ENCODE measurements around the gene PLXNB2. TPM values are rescaled to one million over a fixed set of nuclear protein-coding genes. Genes with fewer than 3 reads are reported as not detected.

PLXNB2 gene
- polyA plus RNA-seq, 3 donors: 38.2 to 368 (median 70.5) TPM

DNA sequence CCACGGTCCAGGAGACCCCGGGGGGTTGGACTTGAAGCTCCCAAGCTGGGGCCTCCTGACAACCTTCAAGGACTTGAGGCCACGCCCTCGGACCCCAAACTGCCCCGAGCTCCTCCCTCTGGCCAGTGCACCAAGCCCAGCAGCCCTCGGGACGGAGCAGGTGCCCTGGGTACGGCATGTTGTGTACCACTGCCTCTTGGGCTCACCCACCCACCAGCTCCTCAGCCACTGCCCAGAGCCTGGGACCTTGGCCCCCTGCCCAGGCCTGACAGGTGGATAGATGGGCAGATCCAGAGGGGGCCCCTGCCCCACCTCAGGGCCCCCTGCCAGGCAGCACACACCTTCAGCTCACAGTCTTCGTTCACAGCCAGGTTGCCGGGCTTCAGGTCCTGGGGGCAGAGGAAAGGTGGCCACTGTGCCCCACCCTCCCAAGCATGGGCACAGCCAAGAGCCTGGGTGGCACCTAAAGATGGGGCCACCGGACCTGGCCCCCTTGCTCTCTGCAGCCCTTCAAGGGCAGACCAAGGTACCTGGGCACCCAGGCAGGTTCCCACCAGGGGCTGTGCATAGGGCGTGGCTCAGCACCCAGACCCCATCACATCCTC is 51.1 kb downstream of the PLXNB2 start:
- Histone ChIP-seq H3K4me2 (replicated peaks; ENCODE audit: extremely low read depth, low read length, poor library complexity, severe bottlenecking) (no peak overlapping the region), H3K36me3 (replicated peaks in 1 of 2; ENCODE audit: control insufficient read depth in 1 of 2, insufficient read depth in 2 of 2, low read length in 2 of 2) (no peaks in the 10 kb centered on the region), H3K27me3 (ENCODE audit: control insufficient read depth in 2 of 2, insufficient read depth in 2 of 2, low read length in 2 of 2) (peaks cover 3 to 16% of the 10 kb centered on the region in 2 donors), H2AFZ (ENCODE audit: insufficient read depth, low read depth, low read length, poor library complexity, severe bottlenecking) (no peak overlapping the region), H3K4me3 (replicated peaks in 1 of 3; ENCODE audit: low read depth in 2 of 3, low read length in 3 of 3) (no peak overlapping the region), H4K20me1 (ENCODE audit: insufficient read depth, low read length) (peaks cover 5% of the 10 kb centered on the region), H3K79me2 (ENCODE audit: insufficient read depth, low read length) (no peaks in the 10 kb centered on the region), H3K9ac (ENCODE audit: insufficient read depth, low read length, poor library complexity, severe bottlenecking) (no peak overlapping the region), H3K9me3 (replicated peaks in 1 of 2; ENCODE audit: control insufficient read depth in 1 of 2, insufficient read depth in 1 of 2, low read length in 2 of 2) (no peaks in the 10 kb centered on the region), H3K4me1 (ENCODE audit: control insufficient read depth in 1 of 2, insufficient read depth in 2 of 2, low read length in 2 of 2) (peaks cover 10 to 18% of the 10 kb centered on the region in 2 donors), H3K27ac (ENCODE audit: low read depth in 1 of 2, low read length in 2 of 2) (no peak overlapping the region)
- TF ChIP-seq, protein P1, sequence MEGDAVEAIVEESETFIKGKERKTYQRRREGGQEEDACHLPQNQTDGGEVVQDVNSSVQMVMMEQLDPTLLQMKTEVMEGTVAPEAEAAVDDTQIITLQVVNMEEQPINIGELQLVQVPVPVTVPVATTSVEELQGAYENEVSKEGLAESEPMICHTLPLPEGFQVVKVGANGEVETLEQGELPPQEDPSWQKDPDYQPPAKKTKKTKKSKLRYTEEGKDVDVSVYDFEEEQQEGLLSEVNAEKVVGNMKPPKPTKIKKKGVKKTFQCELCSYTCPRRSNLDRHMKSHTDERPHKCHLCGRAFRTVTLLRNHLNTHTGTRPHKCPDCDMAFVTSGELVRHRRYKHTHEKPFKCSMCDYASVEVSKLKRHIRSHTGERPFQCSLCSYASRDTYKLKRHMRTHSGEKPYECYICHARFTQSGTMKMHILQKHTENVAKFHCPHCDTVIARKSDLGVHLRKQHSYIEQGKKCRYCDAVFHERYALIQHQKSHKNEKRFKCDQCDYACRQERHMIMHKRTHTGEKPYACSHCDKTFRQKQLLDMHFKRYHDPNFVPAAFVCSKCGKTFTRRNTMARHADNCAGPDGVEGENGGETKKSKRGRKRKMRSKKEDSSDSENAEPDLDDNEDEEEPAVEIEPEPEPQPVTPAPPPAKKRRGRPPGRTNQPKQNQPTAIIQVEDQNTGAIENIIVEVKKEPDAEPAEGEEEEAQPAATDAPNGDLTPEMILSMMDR (IDR thresholded peaks at IDR 0.05): no peak
- Mint-ChIP-seq H3K27me3 (ENCODE audit: low read depth in 3 of 3) (peaks cover 15 to 25% (median 16%) of the 10 kb centered on the region in 3 donors), H3K4me1 (peaks cover 7% of the 10 kb centered on the region), H3K27ac (no peak overlapping the region), H3K4me3 (no peak overlapping the region), H3K36me3 (no peaks in the 10 kb centered on the region), H3K9me3 (no peaks in the 10 kb centered on the region)
- no peak for DNase-seq
- intact Hi-C loops (cut with micrococcal nuclease): no loop called here
- 97% methylated on average over 11 of the region's 12 CpGs for WGBS (ENCODE audit: insufficient coverage)

DNA sequence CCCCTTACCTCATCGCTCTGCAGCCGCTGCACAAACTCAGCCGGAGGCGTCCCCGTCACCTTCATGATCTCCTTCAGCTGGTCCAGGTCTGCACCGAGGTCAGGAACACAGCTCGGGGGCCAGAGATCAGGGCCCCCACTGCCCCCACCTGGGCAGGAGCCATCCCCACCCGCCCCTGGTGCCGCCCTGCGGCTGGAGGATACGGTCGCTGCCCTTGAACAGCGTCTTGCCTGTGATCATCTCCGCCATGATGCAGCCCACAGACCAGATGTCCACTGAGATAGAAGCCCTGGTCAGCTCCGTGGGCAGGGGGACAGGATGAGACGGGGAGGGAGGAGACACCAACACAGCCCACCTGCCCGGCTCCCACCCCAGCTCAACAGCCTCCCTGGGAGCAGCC is 51.8 kb downstream of the PLXNB2 start:
- TF ChIP-seq, protein P1 (IDR thresholded peaks at IDR 0.05): no peak
- no peaks in the 10 kb centered on the region for H3K79me2 ChIP-seq (ENCODE audit: insufficient read depth, low read length)
- H3K4me3 Mint-ChIP-seq: no peak overlapping the region
- H3K4me1 Mint-ChIP-seq: peaks cover 7% of the 10 kb centered on the region
- H4K20me1 ChIP-seq (ENCODE audit: insufficient read depth, low read length): peaks cover 5% of the 10 kb centered on the region
- H2AFZ ChIP-seq (ENCODE audit: insufficient read depth, low read depth, low read length, poor library complexity, severe bottlenecking): no peak overlapping the region
- no peaks in the 10 kb centered on the region for H3K9me3 ChIP-seq (replicated peaks in 1 of 2; ENCODE audit: control insufficient read depth in 1 of 2, insufficient read depth in 1 of 2, low read length in 2 of 2)
- no peak overlapping the region for H3K4me2 ChIP-seq (replicated peaks; ENCODE audit: extremely low read depth, low read length, poor library complexity, severe bottlenecking)
- H3K27me3 ChIP-seq (ENCODE audit: control insufficient read depth in 2 of 2, insufficient read depth in 2 of 2, low read length in 2 of 2): peaks cover 1 to 12% of the 10 kb centered on the region in 2 donors
- H3K9ac ChIP-seq (ENCODE audit: insufficient read depth, low read length, poor library complexity, severe bottlenecking): no peak overlapping the region
- no peaks in the 10 kb centered on the region for H3K36me3 ChIP-seq (replicated peaks in 1 of 2; ENCODE audit: control insufficient read depth in 1 of 2, insufficient read depth in 2 of 2, low read length in 2 of 2)
- no peak overlapping the region for H3K4me3 ChIP-seq (replicated peaks in 1 of 3; ENCODE audit: low read depth in 2 of 3, low read length in 3 of 3)
- DNase-seq: no peak
- intact Hi-C loops (cut with micrococcal nuclease): no loop called here
- no peaks in the 10 kb centered on the region for H3K36me3 Mint-ChIP-seq
- peaks cover 14 to 20% (median 14%) of the 10 kb centered on the region in 3 donors for H3K27me3 Mint-ChIP-seq (ENCODE audit: low read depth in 3 of 3)
- H3K9me3 Mint-ChIP-seq: no peaks in the 10 kb centered on the region
- no peak overlapping the region for H3K27ac Mint-ChIP-seq
- H3K27ac ChIP-seq (ENCODE audit: low read depth in 1 of 2, low read length in 2 of 2): no peak overlapping the region
- H3K4me1 ChIP-seq (ENCODE audit: control insufficient read depth in 1 of 2, insufficient read depth in 2 of 2, low read length in 2 of 2): peaks cover 9 to 20% of the 10 kb centered on the region in 2 donors
- 98% methylated on average over 17 of the region's 17 CpGs for WGBS (ENCODE audit: insufficient coverage)
